Naive thymus-derived CD8-positive, alpha-beta T cell (primary cell): Measurements from ENCODE around the gene ATP8A2. TPM values are rescaled to one million over a fixed set of nuclear protein-coding genes. Genes with fewer than 3 reads are reported as not detected.

ENCODE experiments used
- ATAC-seq, 2 donors: fragments of 150-1000 bp; cut with Tn5 transposase in 1 of 2; sonication (Bioruptor Pico), chemical (Tn5 transposase) in 1 of 2; 1 replicate in 1 of 2; 2 replicates in 1 of 2; pipeline ENCODE4 v1.10.0; 2021; ENCODE audit warnings: mild to moderate bottlenecking in 2 of 2, moderate library complexity in 2 of 2
- POLR2A ChIA-PET: fragments of 350-600 bp; sonication (Branson Sonifier 250); formaldehyde crosslinking; loops from one replicate; lab custom pipeline; 2021; ENCODE audit warnings: antibody characterized with exemption; lab: Charles Lee
- DNase-seq, 10 donors: peaks; one replicate each; pipeline versions ENCODE4 v3.0.0 to v3.0.0-alpha.2; 2020 to 2022
- H3K27ac Mint-ChIP-seq, 10 donors: one replicate each; pipeline ENCODE4 v1.8.0; 2020 to 2022; ENCODE audit warnings: mild to moderate bottlenecking in 10 of 10, mixed read lengths in 10 of 10, moderate library complexity in 4 of 10, inconsistent platforms in 1 of 10
- H3K27me3 Mint-ChIP-seq, 5 donors: one replicate each; pipeline ENCODE4 v1.8.0; 2021 to 2022; ENCODE audit warnings: mixed read lengths in 5 of 5
- H3K36me3 Mint-ChIP-seq, 3 donors: one replicate each; pipeline ENCODE4 v1.8.0; 2020 to 2022; ENCODE audit warnings: mixed read lengths in 3 of 3, mild to moderate bottlenecking in 2 of 3, inconsistent platforms in 1 of 3
- H3K4me1 Mint-ChIP-seq, 4 donors: one replicate each; pipeline ENCODE4 v1.8.0; 2021 to 2022; ENCODE audit warnings: mixed read lengths in 4 of 4
- H3K4me3 Mint-ChIP-seq, 10 donors: one replicate each; pipeline ENCODE4 v1.8.0; 2020 to 2022; ENCODE audit warnings: mild to moderate bottlenecking in 10 of 10, mixed read lengths in 10 of 10, moderate library complexity in 6 of 10, inconsistent platforms in 1 of 10
- H3K9me3 Mint-ChIP-seq, 9 donors: one replicate each; pipeline ENCODE4 v1.8.0; 2020 to 2022; ENCODE audit warnings: mixed read lengths in 9 of 9, mild to moderate bottlenecking in 3 of 9, inconsistent platforms in 1 of 9, moderate library complexity in 1 of 9
- polyA plus RNA-seq, 3 donors: library from polyadenylated mRNA; unstranded; fragments of 300-500 nt; fragmentation: Illumina TruSeq; gene quantifications; one replicate each; pipeline ENCODE4 v1.2.3, GENCODE V29; 2021
- total RNA-seq, 8 experiments: library from RNA in 2 of 8; stranded (reverse) in 2 of 8; gene quantifications; one replicate each; pipeline ENCODE4 v1.2.3 and lab custom pipeline; 2021 to 2026

Gene ATP8A2
- total and polyA plus RNA-seq, 5 experiments from 2014 or later: 0.69 to 3.8 (median 2.9) TPM

DNA sequence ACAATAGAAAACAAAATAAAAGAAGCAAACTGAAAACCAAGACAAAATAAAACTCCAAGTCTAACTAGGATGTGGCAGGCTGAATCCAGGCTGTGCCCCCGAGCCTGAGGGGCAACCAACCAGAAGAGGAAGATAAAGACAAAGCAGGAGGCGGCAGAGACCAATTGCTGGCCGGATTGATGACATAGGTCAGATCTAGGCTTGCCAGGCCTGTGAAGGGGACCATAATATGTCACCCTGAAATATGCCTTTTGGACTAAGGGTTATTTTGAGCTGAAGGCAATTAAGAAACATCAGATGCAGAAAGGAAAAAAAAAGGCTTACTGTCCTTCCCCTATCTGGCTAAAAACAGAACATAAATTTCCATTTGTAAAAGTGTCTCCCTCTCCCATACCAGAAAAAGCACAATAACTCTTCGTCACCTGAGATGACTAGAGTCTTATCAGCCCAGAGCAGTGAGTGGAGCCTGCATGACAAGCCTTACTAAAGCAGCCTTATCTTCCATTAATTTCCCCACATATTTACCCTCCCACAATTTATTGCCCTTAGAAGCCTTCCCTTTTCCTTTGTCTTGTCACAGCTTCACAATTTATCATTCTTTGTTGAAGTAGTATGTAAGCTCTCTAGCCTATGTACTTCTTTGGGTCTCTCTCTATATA, 22.8 kb downstream of the ATP8A2 start:
- Mint-ChIP-seq H3K27ac (no peak overlapping the region), H3K27me3 (peaks cover 9 to 34% (median 15%) of the 10 kb centered on the region in 5 donors), H3K4me3 (no peak overlapping the region), H3K36me3 (no peaks in the 10 kb centered on the region), H3K9me3 (peaks cover 0 to 12% (median 2%) of the 10 kb centered on the region in 9 donors), H3K4me1 (no peaks in the 10 kb centered on the region)
- no peak for ATAC-seq
- POLR2A ChIA-PET: no interaction called here
- DNase-seq: no peak

DNA sequence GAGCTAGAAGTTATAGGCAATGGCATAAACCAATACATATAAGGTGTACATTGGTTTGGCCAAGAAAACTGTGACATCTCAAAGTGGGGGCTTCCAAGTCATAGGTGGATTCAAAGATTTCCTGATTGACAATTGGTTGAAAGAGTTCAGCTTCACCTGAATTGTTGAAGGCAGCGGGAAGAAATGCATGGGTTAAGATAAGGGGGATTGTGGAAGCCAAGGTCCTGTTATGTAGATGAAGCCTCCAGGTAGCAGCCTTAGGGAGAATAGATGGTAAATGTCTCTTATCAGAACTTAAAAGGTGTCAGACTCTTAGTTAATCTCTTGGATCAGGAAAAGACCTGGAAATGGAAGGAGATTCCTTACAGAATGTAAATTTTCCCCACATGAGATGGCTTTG, 26.0 kb downstream of the ATP8A2 start:
- no peaks in the 10 kb centered on the region for H3K4me1 Mint-ChIP-seq
- ATAC-seq (no peak), DNase-seq (no peak)
- no peak overlapping the region for H3K4me3 Mint-ChIP-seq
- POLR2A ChIA-PET: no interaction called here
- peaks cover 0 to 12% (median 2%) of the 10 kb centered on the region in 9 donors for H3K9me3 Mint-ChIP-seq
- peaks cover 6 to 38% (median 19%) of the 10 kb centered on the region in 5 donors for H3K27me3 Mint-ChIP-seq
- H3K36me3 Mint-ChIP-seq: no peaks in the 10 kb centered on the region
- H3K27ac Mint-ChIP-seq: no peak overlapping the region

GRCh38 chr13:25400925-25401324, 29.2 kb downstream of the ATP8A2 start:
- POLR2A ChIA-PET: no interaction called here
- H3K9me3 Mint-ChIP-seq: peaks cover 0 to 2% (median 0%) of the 10 kb centered on the region in 9 donors
- ATAC-seq (no peak), DNase-seq (no peak)
- no peaks in the 10 kb centered on the region for H3K36me3 Mint-ChIP-seq
- no peak overlapping the region for H3K4me3 Mint-ChIP-seq
- H3K27ac Mint-ChIP-seq: no peak overlapping the region
- H3K4me1 Mint-ChIP-seq: no peaks in the 10 kb centered on the region
- H3K27me3 Mint-ChIP-seq: peaks cover 19 to 38% (median 30%) of the 10 kb centered on the region in 5 donors

DNA sequence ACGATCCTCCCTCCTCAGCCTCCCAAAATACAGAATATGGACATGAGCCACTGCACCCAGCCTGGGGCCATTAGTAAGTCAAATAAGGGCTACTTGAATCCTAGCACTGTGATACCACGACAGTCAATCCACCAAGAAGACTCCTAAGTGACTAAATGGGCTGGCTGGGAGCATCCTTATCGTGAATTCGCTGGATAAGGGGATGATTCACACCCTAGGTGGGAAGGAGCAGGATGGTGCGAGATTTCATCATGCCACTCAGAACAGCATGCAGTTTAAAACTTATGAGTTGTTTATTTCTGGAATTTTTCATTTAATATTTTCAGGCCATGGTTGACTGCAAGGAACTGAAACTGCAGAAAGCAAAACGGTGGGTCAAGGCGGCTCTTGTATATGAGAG, 30.2 kb downstream of the ATP8A2 start:
- Mint-ChIP-seq H3K4me1 (no peaks in the 10 kb centered on the region), H3K27me3 (peaks cover 19 to 38% (median 30%) of the 10 kb centered on the region in 5 donors), H3K4me3 (no peak overlapping the region), H3K36me3 (no peaks in the 10 kb centered on the region), H3K27ac (no peak overlapping the region), H3K9me3 (peaks cover 0 to 2% (median 0%) of the 10 kb centered on the region in 9 donors)
- POLR2A ChIA-PET: no interaction called here
- no peak for ATAC-seq
- no peak for DNase-seq

GRCh38 chr13:25406377-25406776, 34.6 kb downstream of the ATP8A2 start:
- Mint-ChIP-seq H3K9me3 (peaks cover 0 to 5% (median 0%) of the 10 kb centered on the region in 9 donors), H3K36me3 (no peaks in the 10 kb centered on the region), H3K4me1 (no peaks in the 10 kb centered on the region), H3K27me3 (peaks cover 15 to 26% (median 17%) of the 10 kb centered on the region in 5 donors), H3K4me3 (no peak overlapping the region), H3K27ac (no peak overlapping the region)
- POLR2A ChIA-PET: no interaction called here
- ATAC-seq (no peak), DNase-seq (no peak)

DNA sequence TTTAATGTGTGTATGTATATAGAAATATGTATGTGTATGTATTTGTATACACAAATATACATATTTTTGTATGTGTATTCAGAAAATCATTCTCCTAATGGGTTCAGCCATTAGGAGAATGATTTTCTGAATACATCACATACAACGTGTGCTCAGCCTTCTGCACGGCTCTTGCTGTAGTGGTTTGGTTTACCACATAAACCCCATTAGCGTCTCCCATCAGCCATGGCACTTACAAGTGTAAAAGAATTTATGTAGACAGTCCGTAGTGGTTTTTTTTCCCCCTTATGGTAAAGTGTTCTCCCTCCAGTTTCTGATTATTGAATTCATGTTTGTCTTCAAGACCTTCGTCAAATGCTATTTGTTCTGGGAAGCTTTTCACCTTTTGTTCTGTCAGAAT, 38.2 kb downstream of the ATP8A2 start:
- no peak for ATAC-seq
- H3K27me3 Mint-ChIP-seq: peaks cover 6 to 11% (median 7%) of the 10 kb centered on the region in 5 donors

GRCh38 chr13:25415241-25415640, 43.5 kb downstream of the ATP8A2 start:
- Mint-ChIP-seq H3K27me3 (peaks cover 19 to 50% (median 37%) of the 10 kb centered on the region in 5 donors), H3K4me1 (no peaks in the 10 kb centered on the region), H3K4me3 (no peak overlapping the region), H3K36me3 (no peaks in the 10 kb centered on the region), H3K27ac (no peak overlapping the region), H3K9me3 (peaks cover 0 to 3% (median 0%) of the 10 kb centered on the region in 9 donors)
- POLR2A ChIA-PET: no interaction called here
- DNase-seq (no peak), ATAC-seq (no peak)

More for the DNA sequence above, 38.2 kb downstream of the ATP8A2 start:
- POLR2A ChIA-PET: no interaction called here
- H3K27ac Mint-ChIP-seq: no peak overlapping the region
- peaks cover 0 to 3% (median 0%) of the 10 kb centered on the region in 9 donors for H3K9me3 Mint-ChIP-seq
- no peak overlapping the region for H3K4me3 Mint-ChIP-seq
- no peaks in the 10 kb centered on the region for H3K36me3 Mint-ChIP-seq
- no peaks in the 10 kb centered on the region for H3K4me1 Mint-ChIP-seq
- DNase-seq: no peak

- Mint-ChIP-seq H3K27me3 (peaks cover 19 to 59% (median 36%) of the 10 kb centered on the region in 5 donors), H3K9me3 (no peaks in the 10 kb centered on the region), H3K4me1 (no peaks in the 10 kb centered on the region), H3K4me3 (no peak overlapping the region), H3K27ac (no peak overlapping the region), H3K36me3 (no peaks in the 10 kb centered on the region)
- POLR2A ChIA-PET: no interaction called here
- no peak for DNase-seq
- ATAC-seq: no peak
Measured at GRCh38 chr13:25417535-25417934, 45.8 kb downstream of the ATP8A2 start.

DNA sequence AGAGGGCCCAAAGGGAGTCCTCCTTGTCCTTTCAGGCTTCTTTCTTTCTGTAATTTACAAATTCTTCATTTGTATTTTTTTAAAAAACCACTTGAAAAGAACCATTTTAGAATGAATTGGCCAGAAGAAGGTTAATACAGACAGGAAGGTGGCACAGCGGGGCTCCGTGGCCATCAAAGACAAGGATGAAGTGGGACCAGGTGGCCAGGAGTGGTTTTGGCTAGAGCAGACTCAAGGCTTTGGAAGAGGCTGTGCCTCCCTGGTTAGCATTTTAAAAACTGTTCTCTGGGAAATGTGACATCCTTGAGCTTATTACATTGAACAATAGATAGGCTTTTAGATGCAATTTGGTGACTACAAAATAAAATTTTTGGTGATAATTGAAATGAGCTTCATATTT, 48.4 kb downstream of the ATP8A2 start:
- Mint-ChIP-seq H3K4me3 (no peak overlapping the region), H3K4me1 (no peaks in the 10 kb centered on the region), H3K27me3 (peaks cover 15 to 69% (median 32%) of the 10 kb centered on the region in 5 donors), H3K36me3 (no peaks in the 10 kb centered on the region), H3K9me3 (no peaks in the 10 kb centered on the region), H3K27ac (no peak overlapping the region)
- DNase-seq (no peak), ATAC-seq (no peak)
- POLR2A ChIA-PET: no interaction called here

DNA sequence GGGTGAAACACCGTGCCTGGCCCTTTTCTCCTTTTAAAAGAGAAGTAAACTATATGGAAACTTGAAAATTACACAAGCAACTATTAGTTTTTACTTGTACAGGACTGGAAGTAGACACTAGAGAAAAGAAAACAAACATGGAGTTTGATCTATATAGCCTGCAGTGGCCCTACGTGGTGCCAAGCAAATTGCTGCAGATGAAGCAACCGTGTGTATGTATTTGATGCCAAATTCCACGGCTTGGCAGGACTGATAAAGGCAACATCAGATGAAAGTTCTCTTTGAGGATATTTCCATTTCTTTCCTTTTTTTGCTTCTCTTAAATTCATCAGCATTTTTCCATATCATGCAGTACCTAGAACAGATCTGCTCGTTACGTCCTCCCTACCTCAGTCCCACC, 49.8 kb downstream of the ATP8A2 start:
- H3K4me3 Mint-ChIP-seq: no peak overlapping the region
- no peaks in the 10 kb centered on the region for H3K4me1 Mint-ChIP-seq
- no peak for DNase-seq
- H3K36me3 Mint-ChIP-seq: no peaks in the 10 kb centered on the region
- peaks cover 12 to 70% (median 24%) of the 10 kb centered on the region in 5 donors for H3K27me3 Mint-ChIP-seq
- ATAC-seq: no peak
- peaks cover 0 to 3% (median 0%) of the 10 kb centered on the region in 9 donors for H3K9me3 Mint-ChIP-seq
- H3K27ac Mint-ChIP-seq: no peak overlapping the region
- POLR2A ChIA-PET: no interaction called here

DNA sequence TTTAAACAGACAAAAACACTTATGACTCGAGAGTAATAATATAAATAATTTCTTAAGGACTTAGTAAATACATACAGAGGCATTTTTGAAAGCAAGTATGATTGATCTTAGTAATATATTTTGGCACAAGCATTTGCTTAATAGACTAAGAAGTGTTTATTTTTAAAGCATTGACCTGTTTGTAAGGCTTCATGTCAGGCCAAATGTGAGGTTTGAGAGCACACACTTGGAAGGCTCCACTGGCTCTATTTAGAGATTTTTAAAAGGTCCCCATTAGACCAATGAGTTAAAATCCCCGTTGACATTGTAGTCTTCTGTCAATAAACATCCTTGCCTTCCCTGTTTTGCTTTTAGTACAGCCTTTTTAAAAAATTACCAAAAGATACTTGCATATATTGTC, 50.4 kb downstream of the ATP8A2 start:
- Mint-ChIP-seq H3K36me3 (no peaks in the 10 kb centered on the region), H3K9me3 (peaks cover 0 to 3% (median 0%) of the 10 kb centered on the region in 9 donors), H3K27me3 (peaks cover 9 to 65% (median 20%) of the 10 kb centered on the region in 5 donors), H3K27ac (no peak overlapping the region), H3K4me1 (no peaks in the 10 kb centered on the region), H3K4me3 (no peak overlapping the region)
- no peak for DNase-seq
- no peak for ATAC-seq
- POLR2A ChIA-PET: no interaction called here

GRCh38 chr13:25423831-25424230, 52.1 kb downstream of the ATP8A2 start:
- H3K9me3 Mint-ChIP-seq: peaks cover 0 to 6% (median 0%) of the 10 kb centered on the region in 9 donors
- no peaks in the 10 kb centered on the region for H3K36me3 Mint-ChIP-seq
- POLR2A ChIA-PET: no interaction called here
- DNase-seq (no peak), ATAC-seq (no peak)
- no peaks in the 10 kb centered on the region for H3K4me1 Mint-ChIP-seq
- peaks cover 3 to 48% (median 16%) of the 10 kb centered on the region in 5 donors for H3K27me3 Mint-ChIP-seq
- H3K27ac Mint-ChIP-seq: no peak overlapping the region
- H3K4me3 Mint-ChIP-seq: no peak overlapping the region

GRCh38 chr13:25429466-25429865, 57.7 kb downstream of the ATP8A2 start:
- no peak overlapping the region for H3K27ac Mint-ChIP-seq
- no peak overlapping the region for H3K4me3 Mint-ChIP-seq
- H3K9me3 Mint-ChIP-seq: peaks cover 0 to 6% (median 0%) of the 10 kb centered on the region in 9 donors
- POLR2A ChIA-PET: interaction anchor here (0.7 kb wide), 1 partner anchor 46 kb away, joined by 3 read pairs; no protein-coding TSS in a partner anchor
- peaks cover 0 to 3% (median 0%) of the 10 kb centered on the region in 4 donors for H3K4me1 Mint-ChIP-seq
- ATAC-seq (no peak), DNase-seq (no peak)
- H3K36me3 Mint-ChIP-seq: peaks cover 0 to 2% (median 0%) of the 10 kb centered on the region in 3 donors
- peaks cover 3 to 33% (median 15%) of the 10 kb centered on the region in 5 donors for H3K27me3 Mint-ChIP-seq
